Measurements from ENCODE around the gene RYR2. TPM values are rescaled to one million over a fixed set of nuclear protein-coding genes. Genes with fewer than 3 reads are reported as not detected.
"Not testable (repeated sequence)": the region's sequence is repeated elsewhere in the genome, so short reads cannot be mapped to it uniquely, and the experiment has no call there.

The RYR2 gene
- total RNA-seq, 1 donor from 2014 or later = 572 TPM

GRCh38 chr1:237226177-237226944 is 184.4 kb downstream of the RYR2 start:
- DNase-seq (ENCODE audit: low spot score) = no peak
- intact Hi-C loops (cut with DNase I) = no loop called here

- intact Hi-C loops (cut with DNase I) = no loop called here
- DNase-seq (ENCODE audit: low spot score) = no peak
These were observed 185.5 kb downstream of the RYR2 start for GRCh38 chr1:237227476-237227875.

- no peak for DNase-seq (ENCODE audit: low spot score)
- intact Hi-C loops (cut with DNase I) = no loop called here
These were observed 186.4 kb downstream of the RYR2 start for GRCh38 chr1:237228421-237228820.

GRCh38 chr1:237229333-237229732 is 187.3 kb downstream of the RYR2 start:
- DNase-seq (ENCODE audit: low spot score) = no peak
- intact Hi-C loops (cut with DNase I) = no loop called here

GRCh38 chr1:237232501-237232900 is 190.5 kb downstream of the RYR2 start:
- intact Hi-C loops (cut with DNase I) = no loop called here
- no peak for DNase-seq (ENCODE audit: low spot score)

GRCh38 chr1:237235091-237235490 is 193.1 kb downstream of the RYR2 start:
- intact Hi-C loops (cut with DNase I) = no loop called here
- DNase-seq (ENCODE audit: low spot score) = no peak

GRCh38 chr1:237237721-237238120 is 195.7 kb downstream of the RYR2 start:
- DNase-seq (ENCODE audit: low spot score) = no peak
- intact Hi-C loops (cut with DNase I) = no loop called here

GRCh38 chr1:237239248-237239647 is 197.3 kb downstream of the RYR2 start:
- intact Hi-C loops (cut with DNase I) = no loop called here
- DNase-seq (ENCODE audit: low spot score) = no peak

GRCh38 chr1:237241038-237241437 is 199.1 kb downstream of the RYR2 start:
- intact Hi-C loops (cut with DNase I) = no loop called here
- no peak for DNase-seq (ENCODE audit: low spot score)

GRCh38 chr1:237244778-237245177 is 202.8 kb downstream of the RYR2 start:
- intact Hi-C loops (cut with DNase I) = no loop called here
- no peak for DNase-seq (ENCODE audit: low spot score)

- intact Hi-C loops (cut with DNase I) = no loop called here
- no peak for DNase-seq (ENCODE audit: low spot score)
These were observed 205.5 kb downstream of the RYR2 start for GRCh38 chr1:237247442-237247841.

- no peak for DNase-seq (ENCODE audit: low spot score)
- intact Hi-C loops (cut with DNase I) = no loop called here
These were observed 207.1 kb downstream of the RYR2 start for GRCh38 chr1:237249120-237249519.

GRCh38 chr1:237250055-237250454 is 208.1 kb downstream of the RYR2 start:
- intact Hi-C loops (cut with DNase I) = no loop called here
- no peak for DNase-seq (ENCODE audit: low spot score)

- intact Hi-C loops (cut with DNase I) = no loop called here
- DNase-seq (ENCODE audit: low spot score) = no peak
These were observed 213.1 kb downstream of the RYR2 start for GRCh38 chr1:237255071-237255470.

GRCh38 chr1:237258871-237259270 is 216.9 kb downstream of the RYR2 start:
- DNase-seq (ENCODE audit: low spot score) = no peak
- intact Hi-C loops (cut with DNase I) = no loop called here

GRCh38 chr1:237261198-237261597 is 219.2 kb downstream of the RYR2 start:
- DNase-seq (ENCODE audit: low spot score) = no peak
- intact Hi-C loops (cut with DNase I) = no loop called here

- DNase-seq (ENCODE audit: low spot score) = no peak
- intact Hi-C loops (cut with DNase I) = no loop called here
These were observed 225.8 kb downstream of the RYR2 start for GRCh38 chr1:237267743-237268142.

- no peak for DNase-seq (ENCODE audit: low spot score)
- intact Hi-C loops (cut with DNase I) = no loop called here
These were observed 228.0 kb downstream of the RYR2 start for GRCh38 chr1:237269938-237270337.

GRCh38 chr1:237270353-237270752 is 228.4 kb downstream of the RYR2 start:
- intact Hi-C loops (cut with DNase I) = no loop called here
- no peak for DNase-seq (ENCODE audit: low spot score)

- DNase-seq (ENCODE audit: low spot score); intact Hi-C loops (cut with DNase I): not testable (repeated sequence)
These were observed 236.0 kb downstream of the RYR2 start for GRCh38 chr1:237277994-237278393.

GRCh38 chr1:237279629-237280028 is 237.6 kb downstream of the RYR2 start:
- DNase-seq (ENCODE audit: low spot score) = no peak
- intact Hi-C loops (cut with DNase I) = no loop called here

GRCh38 chr1:237281481-237281880 is 239.5 kb downstream of the RYR2 start:
- no peak for DNase-seq (ENCODE audit: low spot score)
- intact Hi-C loops (cut with DNase I) = no loop called here
